ENCODE measurements around the gene IL25. TPM values are rescaled to one million over a fixed set of nuclear protein-coding genes. Genes with fewer than 3 reads are reported as not detected.

Gene IL25
- total RNA-seq, 1 experiment from 2014 or later = not detected

GRCh38 chr14:23361320-23361719, 11.3 kb upstream of the IL25 start:
- H2AFZ ChIP-seq = no peak overlapping the region
- intact Hi-C loops (cut with micrococcal nuclease; ENCODE audit: unreplicated experiment) = no loop called here
- H3K4me1 ChIP-seq (replicated peaks; ENCODE audit: insufficient read depth) = no peaks in the 10 kb centered on the region
- H3K36me3 ChIP-seq (ENCODE audit: low read depth) = no peaks in the 10 kb centered on the region
- H3K79me2 ChIP-seq (ENCODE audit: low read depth) = no peaks in the 10 kb centered on the region
- H3K9me2 ChIP-seq (ENCODE audit: insufficient read depth) = no peaks in the 10 kb centered on the region
- no peaks in the 10 kb centered on the region for H4K20me1 ChIP-seq (ENCODE audit: insufficient read depth)
- no peak for DNase-seq
- no peak overlapping the region for H3K4me2 ChIP-seq
- H3K27me3 ChIP-seq (ENCODE audit: insufficient read depth, low read depth) = peaks cover 66% of the 10 kb centered on the region
- H3K9me3 ChIP-seq (ENCODE audit: insufficient read depth, low read depth) = no peaks in the 10 kb centered on the region
- CTCF ChIA-PET = no interaction called here
- no peak overlapping the region for H3K4me3 ChIP-seq
- H3F3A ChIP-seq (ENCODE audit: insufficient read depth, low read depth) = no peaks in the 10 kb centered on the region
- POLR2A ChIA-PET (ENCODE audit: unreplicated experiment) = no interaction called here
- TF ChIP-seq CTCF (conservative IDR thresholded peaks at IDR 0.05) (no peak), EZH2 (IDR thresholded peaks at IDR 0.05; ENCODE audit: low read depth) (no peak)
- no peak overlapping the region for H3K27ac ChIP-seq
- no TSS peak for BruUV-seq (replicated peaks)

GRCh38 chr14:23361763-23362162, 10.8 kb upstream of the IL25 start:
- H4K20me1 ChIP-seq (ENCODE audit: insufficient read depth) = no peaks in the 10 kb centered on the region
- no peaks in the 10 kb centered on the region for H3K36me3 ChIP-seq (ENCODE audit: low read depth)
- no peaks in the 10 kb centered on the region for H3K79me2 ChIP-seq (ENCODE audit: low read depth)
- H3K4me3 ChIP-seq = no peak overlapping the region
- H3K4me2 ChIP-seq = no peak overlapping the region
- no peak for DNase-seq
- ChIA-PET CTCF (no interaction called here), POLR2A (ENCODE audit: unreplicated experiment) (no interaction called here)
- no peaks in the 10 kb centered on the region for H3K9me2 ChIP-seq (ENCODE audit: insufficient read depth)
- no peak overlapping the region for H3K27ac ChIP-seq
- H3F3A ChIP-seq (ENCODE audit: insufficient read depth, low read depth) = no peaks in the 10 kb centered on the region
- intact Hi-C loops (cut with micrococcal nuclease; ENCODE audit: unreplicated experiment) = no loop called here
- no peaks in the 10 kb centered on the region for H3K9me3 ChIP-seq (ENCODE audit: insufficient read depth, low read depth)
- no peaks in the 10 kb centered on the region for H3K4me1 ChIP-seq (replicated peaks; ENCODE audit: insufficient read depth)
- no peak overlapping the region for H2AFZ ChIP-seq
- H3K27me3 ChIP-seq (ENCODE audit: insufficient read depth, low read depth) = peaks cover 63% of the 10 kb centered on the region
- BruUV-seq (replicated peaks) = no TSS peak
- TF ChIP-seq CTCF (conservative IDR thresholded peaks at IDR 0.05) = no peak
- TF ChIP-seq EZH2 (IDR thresholded peaks at IDR 0.05; ENCODE audit: low read depth) = no peak

GRCh38 chr14:23362200-23362599, 10.4 kb upstream of the IL25 start:
- no peak for DNase-seq
- no TSS peak for BruUV-seq (replicated peaks)
- Histone ChIP-seq H3K9me3 (ENCODE audit: insufficient read depth, low read depth) (no peaks in the 10 kb centered on the region), H3K36me3 (ENCODE audit: low read depth) (no peaks in the 10 kb centered on the region), H3K79me2 (ENCODE audit: low read depth) (no peaks in the 10 kb centered on the region), H3K27me3 (ENCODE audit: insufficient read depth, low read depth) (peaks cover 64% of the 10 kb centered on the region), H3K4me2 (no peak overlapping the region), H2AFZ (no peak overlapping the region), H3F3A (ENCODE audit: insufficient read depth, low read depth) (no peaks in the 10 kb centered on the region), H3K9me2 (ENCODE audit: insufficient read depth) (no peaks in the 10 kb centered on the region), H4K20me1 (ENCODE audit: insufficient read depth) (no peaks in the 10 kb centered on the region), H3K4me3 (no peak overlapping the region), H3K4me1 (replicated peaks; ENCODE audit: insufficient read depth) (no peaks in the 10 kb centered on the region), H3K27ac (no peak overlapping the region)
- TF ChIP-seq CTCF (conservative IDR thresholded peaks at IDR 0.05) (no peak), EZH2 (IDR thresholded peaks at IDR 0.05; ENCODE audit: low read depth) (no peak)
- intact Hi-C loops (cut with micrococcal nuclease; ENCODE audit: unreplicated experiment) = no loop called here
- ChIA-PET POLR2A (ENCODE audit: unreplicated experiment) (no interaction called here), CTCF (no interaction called here)
